HCT116 (cell line): ENCODE data around the gene MS4A4E. TPM values are rescaled to one million over a fixed set of nuclear protein-coding genes. Genes with fewer than 3 reads are reported as not detected.

Experiments
- ATAC-seq: fragments of 200-7000 bp; cut with Tn5 transposase; 2 replicates; pipeline ENCODE4 v1.9.1; 2020; ENCODE audit warnings: mild to moderate bottlenecking, moderate library complexity
- BruUV-seq: library from RNA; stranded (reverse); fragments of 400-500 nt; replicated peaks from 2 replicates; lab custom pipeline; 2021; lab: Mats Ljungman, UMichigan
- CTCF ChIA-PET: fragments of 300-600 bp; sonication (Branson Sonifier 250); formaldehyde crosslinking; loops from one replicate; lab custom pipeline; 2021; ENCODE audit warnings: antibody characterized with exemption; lab: Charles Lee
- POLR2A ChIA-PET: fragments of 300-600, 350-600 bp; sonication (Branson Sonifier 250); formaldehyde crosslinking; loops from one replicate; lab custom pipeline; 2021; ENCODE audit warnings: antibody characterized with exemption; lab: Charles Lee
- RAD21 ChIA-PET, 2 experiments: fragments of 300-600 bp; sonication (Branson Sonifier 250); formaldehyde crosslinking; loops; one replicate each; lab custom pipeline; 2023; ENCODE audit warnings: low total read pairs in 2 of 2; ENCODE audit not compliant: uncharacterized antibody in 2 of 2, unreplicated experiment in 2 of 2, low non-redundant PET in 1 of 2; lab: Charles Lee
- DNase-seq: peaks from one replicate; pipeline ENCODE4 v3.0.0-alpha.2; 2010; ENCODE audit warnings: low read depth, low spot score
- H2AFZ ChIP-seq: fragments of 200-600 bp; shearing (Covaris generic), sonication (generic); 2 replicates; pipeline ENCODE4 v1.6.1; 2017; ENCODE audit warnings: low read depth, mixed run types, mixed read lengths, antibody characterized with exemption, low read length; ENCODE audit not compliant: poor library complexity, severe bottlenecking
- H3K27ac ChIP-seq: 2 replicates; pipeline ENCODE4 v1.5.1; 2012; ENCODE audit warnings: low read depth, low read length
- H3K27me3 ChIP-seq: fragments of 200-600 bp; sonication (generic); 2 replicates; pipeline ENCODE4 v1.6.1; 2016; ENCODE audit warnings: mixed run types, low read length, mixed read lengths; ENCODE audit not compliant: insufficient read depth
- H3K36me3 ChIP-seq, 2 experiments: fragments of 200-500 bp in 1 of 2; fragments of 200-600 bp in 1 of 2; sonication (Bioruptor generic) in 1 of 2; sonication (generic) in 1 of 2; 2 replicates each; pipeline versions ENCODE4 v1.5.1 to v1.6.1; 2014 to 2016; ENCODE audit warnings: low read length in 2 of 2, inconsistent platforms in 1 of 2, mixed read lengths in 1 of 2, mixed run types in 1 of 2; ENCODE audit not compliant: insufficient read depth in 2 of 2, control insufficient read depth in 1 of 2
- H3K4me1 ChIP-seq, 2 experiments: fragments of 200-600 bp in 1 of 2; sonication (generic) in 1 of 2; 2 replicates each; pipeline versions ENCODE4 v1.5.1 to v1.6.1; 2012 to 2017; ENCODE audit warnings: low read length in 2 of 2, inconsistent platforms in 1 of 2, mild to moderate bottlenecking in 1 of 2, mixed read lengths in 1 of 2, mixed run types in 1 of 2, moderate library complexity in 1 of 2; ENCODE audit not compliant: insufficient read depth in 2 of 2, control insufficient read depth in 1 of 2
- H3K4me2 ChIP-seq: fragments of 200-600 bp; sonication (generic); 2 replicates; pipeline ENCODE4 v1.6.1; 2017; ENCODE audit warnings: mixed run types, low read length, mixed read lengths
- H3K4me3 ChIP-seq, 2 experiments: fragments of 200-600 bp in 1 of 2; sonication (generic) in 1 of 2; replicated peaks in 1 of 2; 2 replicates each; pipeline ENCODE4 v1.5.1; 2011 to 2016; ENCODE audit warnings: low read length in 2 of 2, control low read depth in 1 of 2, low read depth in 1 of 2, mild to moderate bottlenecking in 1 of 2, mixed read lengths in 1 of 2, mixed run types in 1 of 2
- H3K79me2 ChIP-seq: fragments of 200-600 bp; sonication (generic); 2 replicates; pipeline ENCODE4 v1.6.1; 2017; ENCODE audit warnings: mild to moderate bottlenecking, mixed run types, low read length, moderate library complexity, mixed read lengths; ENCODE audit not compliant: insufficient read depth
- H3K9ac ChIP-seq: fragments of 200-600 bp; sonication (generic); 2 replicates; pipeline ENCODE4 v1.6.1; 2016; ENCODE audit warnings: low read length, mixed read lengths
- H3K9me2 ChIP-seq: fragments of 200-600 bp; sonication (generic), shearing (Covaris generic); 2 replicates; pipeline ENCODE4 v1.6.1; 2017; ENCODE audit warnings: mixed run types, mild to moderate bottlenecking, moderate library complexity; ENCODE audit not compliant: insufficient read depth
- H3K9me3 ChIP-seq, 2 experiments: fragments of 200-500 bp in 1 of 2; fragments of 200-600 bp in 1 of 2; sonication (Bioruptor generic) in 1 of 2; sonication (generic) in 1 of 2; 2 replicates each; pipeline ENCODE4 v1.6.1; 2014 to 2017; ENCODE audit warnings: low read length in 2 of 2, mixed read lengths in 2 of 2, inconsistent platforms in 1 of 2, low read depth in 1 of 2, mild to moderate bottlenecking in 1 of 2, mixed run types in 1 of 2, moderate library complexity in 1 of 2; ENCODE audit not compliant: control insufficient read depth in 1 of 2, insufficient read depth in 1 of 2
- H4K20me1 ChIP-seq: fragments of 200-600 bp; sonication (generic), shearing (Covaris generic); 2 replicates; pipeline ENCODE4 v1.6.1; 2017; ENCODE audit warnings: mixed run types, mild to moderate bottlenecking, moderate library complexity; ENCODE audit not compliant: insufficient read depth
- CBX3 ChIP-seq: IDR thresholded peaks from 2 replicates; pipeline ENCODE4 v1.6.1; 2012; ENCODE audit warnings: low read depth
- CEBPB ChIP-seq: IDR thresholded peaks from 2 replicates; pipeline ENCODE4 v1.6.1; 2012; ENCODE audit warnings: low read depth
- EGR1 ChIP-seq: IDR thresholded peaks from 2 replicates; pipeline ENCODE4 v1.6.1; 2012; ENCODE audit warnings: low read depth
- ELF1 ChIP-seq: IDR thresholded peaks from 2 replicates; pipeline ENCODE4 v1.6.1; 2012; ENCODE audit warnings: low read depth, borderline replicate concordance
- EZH2phosphoT487 ChIP-seq: fragments of 200-600 bp; IDR thresholded peaks from 2 replicates; pipeline ENCODE4 v1.6.1; 2018; ENCODE audit warnings: antibody characterized with exemption, borderline replicate concordance
- FOSL1 ChIP-seq: IDR thresholded peaks from 2 replicates; pipeline ENCODE4 v1.6.1; 2012; ENCODE audit warnings: low read depth
- POLR2A ChIP-seq: IDR thresholded peaks from 2 replicates; pipeline ENCODE4 v1.7.0; 2011; ENCODE audit warnings: borderline replicate concordance; ENCODE audit not compliant: insufficient read depth, insufficient read length; ENCODE audit errors: extremely low read depth
- RAD21 ChIP-seq: IDR thresholded peaks from 2 replicates; pipeline ENCODE4 v1.6.1; 2012; ENCODE audit warnings: low read depth, mild to moderate bottlenecking
- SIN3A ChIP-seq: IDR thresholded peaks from 2 replicates; pipeline ENCODE4 v1.6.1; 2012; ENCODE audit warnings: low read depth
- SRF ChIP-seq: IDR thresholded peaks from 2 replicates; pipeline ENCODE4 v1.6.1; 2012; ENCODE audit warnings: low read depth
- TCF7L2 ChIP-seq: IDR thresholded peaks from 2 replicates; pipeline ENCODE4 v1.7.0; 2011; ENCODE audit warnings: borderline replicate concordance, inconsistent platforms; ENCODE audit not compliant: insufficient read depth, insufficient read length; ENCODE audit errors: extremely low read depth
- ZFX ChIP-seq: fragments of 450-650 bp; IDR thresholded peaks from 2 replicates; pipeline ENCODE4 v1.6.1; 2017
- ZNF274 ChIP-seq: fragments of 200-500 bp; sonication (Bioruptor generic); IDR thresholded peaks from 2 replicates; pipeline ENCODE4 v1.6.1; 2014; ENCODE audit warnings: mild to moderate bottlenecking, low read depth, low read length, inconsistent platforms
- intact Hi-C: fragments of 100-400 bp; cut with micrococcal nuclease; formaldehyde crosslinking; loops from 2 replicates; pipeline ENCODE4 v1.10.0; 2022
- total RNA-seq: library from RNA; stranded (reverse); gene quantifications from one replicate; pipeline ENCODE4 v1.2.1, GENCODE V29; 2021; ENCODE audit not compliant: unreplicated experiment
- TF ChIP-seq, protein P1 (sequence below), 3 experiments: fragments of 200-600 bp in 1 of 3; sonication (generic) in 1 of 3; IDR thresholded peaks in 2 of 3; conservative IDR thresholded peaks in 1 of 3; 2 replicates each; pipeline ENCODE4 v1.5.1; 2012 to 2017; ENCODE audit warnings: low read depth in 2 of 3, low read length in 2 of 3, antibody characterized with exemption in 1 of 3, borderline replicate concordance in 1 of 3, control low read depth in 1 of 3, mild to moderate bottlenecking in 1 of 3, mixed read lengths in 1 of 3, mixed run types in 1 of 3, moderate library complexity in 1 of 3; ENCODE audit not compliant: insufficient read depth in 1 of 3
- TF ChIP-seq, protein P2 (sequence below): IDR thresholded peaks from 2 replicates; pipeline ENCODE4 v1.6.1; 2012
- TF ChIP-seq, protein P3 (sequence below): IDR thresholded peaks from 2 replicates; pipeline ENCODE4 v1.6.1; 2011; ENCODE audit warnings: mild to moderate bottlenecking, low read length, moderate library complexity; ENCODE audit not compliant: insufficient replicate concordance; ENCODE audit errors: extremely low read depth
- TF ChIP-seq, protein P4 (sequence below): IDR thresholded peaks from 2 replicates; pipeline ENCODE4 v1.6.1; 2012

The MS4A4E gene
- total RNA-seq, 1 experiment from 2014 or later, result not detected

DNA sequence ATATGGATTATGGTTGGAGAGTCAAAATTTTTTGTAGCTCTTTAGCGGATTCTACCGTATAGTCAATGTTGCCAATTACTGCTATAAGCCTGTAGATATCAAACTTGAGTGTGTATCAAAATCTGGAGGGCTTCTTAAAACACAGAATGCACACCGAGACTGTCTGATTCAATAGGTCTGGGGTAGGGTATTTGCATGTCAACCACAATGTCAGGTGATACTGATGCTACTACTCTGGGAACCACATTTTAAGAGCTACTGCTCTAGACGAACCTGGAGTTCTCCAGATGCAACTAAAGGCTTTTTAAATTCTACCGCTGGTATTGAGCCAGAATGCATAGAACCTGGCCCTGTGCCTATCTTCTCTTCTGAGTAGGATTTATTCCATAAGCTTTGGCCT is 21.7 kb upstream of the MS4A4E start:
- Histone ChIP-seq H3K36me3 (no peaks in the 10 kb centered on the region), H4K20me1 (no peaks in the 10 kb centered on the region), H3K9me2 (no peaks in the 10 kb centered on the region), H3K27me3 (no peaks in the 10 kb centered on the region), H3K79me2 (no peaks in the 10 kb centered on the region), H3K27ac (no peak overlapping the region), H3K4me3 (no peak overlapping the region), H3K4me1 (no peaks in the 10 kb centered on the region), H3K9me3 (no peaks in the 10 kb centered on the region), H3K4me2 (no peak overlapping the region), H2AFZ (no peak overlapping the region), H3K9ac (no peak overlapping the region)
- intact Hi-C loops, result loop anchor here (1.0 to 5.0 kb wide), 4 partner anchors 222 to 493 kb away; partner anchors contain the start of gene MS4A15
- no peak for ATAC-seq
- ChIA-PET POLR2A (no interaction called here), CTCF (interaction anchor here (1.2 to 2.8 kb wide), 8 partner anchors 13 to 498 kb away, joined by 3 to 17 read pairs (median 6); partner anchors contain the start of gene MS4A15), RAD21 (interaction anchor here in 1 of 2 experiments (0.8 kb wide), 1 partner anchor 495 kb away, joined by 3 read pairs; no protein-coding TSS in a partner anchor)
- no TSS peak for BruUV-seq
- DNase-seq, result no peak
- TF ChIP-seq ZFX (no peak), FOSL1 (no peak), SRF (no peak), EGR1 (no peak), ELF1 (no peak), SIN3A (no peak), CBX3 (no peak)

DNA sequence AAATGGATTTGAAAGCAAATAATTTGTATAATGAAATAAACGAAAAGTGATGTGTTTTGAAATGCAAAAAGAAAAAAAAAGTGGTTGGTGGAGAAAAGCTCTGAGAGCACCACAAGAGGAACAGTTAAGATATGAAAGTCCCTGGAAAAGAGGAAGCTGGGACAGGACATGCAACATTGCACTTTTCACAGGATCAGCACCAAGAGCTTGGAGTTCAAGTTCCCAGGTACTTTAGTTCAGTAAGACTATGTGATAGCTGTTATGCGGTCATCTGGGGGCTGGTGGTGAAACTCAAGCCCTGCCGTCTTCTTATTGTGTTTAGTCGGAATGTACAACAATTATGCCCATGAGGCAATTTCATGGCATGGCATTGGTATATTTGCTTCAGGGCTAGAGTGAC is 20.5 kb upstream of the MS4A4E start:
- CTCF ChIA-PET, result interaction anchor here (1.1 to 2.8 kb wide), 2 partner anchors 71 to 500 kb away, joined by 3 to 17 read pairs; no protein-coding TSS in a partner anchor
- Histone ChIP-seq H3K79me2 (no peaks in the 10 kb centered on the region), H3K4me2 (no peak overlapping the region), H3K9ac (no peak overlapping the region), H3K9me3 (no peaks in the 10 kb centered on the region), H3K4me3 (no peak overlapping the region), H3K9me2 (no peaks in the 10 kb centered on the region), H2AFZ (no peak overlapping the region), H3K27me3 (no peaks in the 10 kb centered on the region), H4K20me1 (no peaks in the 10 kb centered on the region), H3K4me1 (no peaks in the 10 kb centered on the region), H3K27ac (no peak overlapping the region), H3K36me3 (no peaks in the 10 kb centered on the region)
- intact Hi-C loops, result no loop called here
- DNase-seq (no peak), ATAC-seq (no peak)
- POLR2A ChIA-PET, result no interaction called here
- RAD21 ChIA-PET, result no interaction called here
- BruUV-seq, result no TSS peak
- TF ChIP-seq RAD21 (no peak), ZNF274 (no peak), CEBPB (no peak), FOSL1 (no peak), TCF7L2 (no peak), POLR2A (no peak), SIN3A (no peak), ELF1 (no peak), EZH2phosphoT487 (no peak)
- TF ChIP-seq, protein P1, sequence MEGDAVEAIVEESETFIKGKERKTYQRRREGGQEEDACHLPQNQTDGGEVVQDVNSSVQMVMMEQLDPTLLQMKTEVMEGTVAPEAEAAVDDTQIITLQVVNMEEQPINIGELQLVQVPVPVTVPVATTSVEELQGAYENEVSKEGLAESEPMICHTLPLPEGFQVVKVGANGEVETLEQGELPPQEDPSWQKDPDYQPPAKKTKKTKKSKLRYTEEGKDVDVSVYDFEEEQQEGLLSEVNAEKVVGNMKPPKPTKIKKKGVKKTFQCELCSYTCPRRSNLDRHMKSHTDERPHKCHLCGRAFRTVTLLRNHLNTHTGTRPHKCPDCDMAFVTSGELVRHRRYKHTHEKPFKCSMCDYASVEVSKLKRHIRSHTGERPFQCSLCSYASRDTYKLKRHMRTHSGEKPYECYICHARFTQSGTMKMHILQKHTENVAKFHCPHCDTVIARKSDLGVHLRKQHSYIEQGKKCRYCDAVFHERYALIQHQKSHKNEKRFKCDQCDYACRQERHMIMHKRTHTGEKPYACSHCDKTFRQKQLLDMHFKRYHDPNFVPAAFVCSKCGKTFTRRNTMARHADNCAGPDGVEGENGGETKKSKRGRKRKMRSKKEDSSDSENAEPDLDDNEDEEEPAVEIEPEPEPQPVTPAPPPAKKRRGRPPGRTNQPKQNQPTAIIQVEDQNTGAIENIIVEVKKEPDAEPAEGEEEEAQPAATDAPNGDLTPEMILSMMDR (IDR thresholded peaks at IDR 0.05 in 2 of 3, conservative IDR thresholded peaks at IDR 0.05 in 1 of 3; ENCODE audit: borderline replicate concordance in 1 of 3, insufficient read depth in 1 of 3, low read depth in 2 of 3, low read length in 2 of 3), result no peak
- TF ChIP-seq, protein P2, sequence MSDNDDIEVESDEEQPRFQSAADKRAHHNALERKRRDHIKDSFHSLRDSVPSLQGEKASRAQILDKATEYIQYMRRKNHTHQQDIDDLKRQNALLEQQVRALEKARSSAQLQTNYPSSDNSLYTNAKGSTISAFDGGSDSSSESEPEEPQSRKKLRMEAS, result no peak
- TF ChIP-seq, protein P3, sequence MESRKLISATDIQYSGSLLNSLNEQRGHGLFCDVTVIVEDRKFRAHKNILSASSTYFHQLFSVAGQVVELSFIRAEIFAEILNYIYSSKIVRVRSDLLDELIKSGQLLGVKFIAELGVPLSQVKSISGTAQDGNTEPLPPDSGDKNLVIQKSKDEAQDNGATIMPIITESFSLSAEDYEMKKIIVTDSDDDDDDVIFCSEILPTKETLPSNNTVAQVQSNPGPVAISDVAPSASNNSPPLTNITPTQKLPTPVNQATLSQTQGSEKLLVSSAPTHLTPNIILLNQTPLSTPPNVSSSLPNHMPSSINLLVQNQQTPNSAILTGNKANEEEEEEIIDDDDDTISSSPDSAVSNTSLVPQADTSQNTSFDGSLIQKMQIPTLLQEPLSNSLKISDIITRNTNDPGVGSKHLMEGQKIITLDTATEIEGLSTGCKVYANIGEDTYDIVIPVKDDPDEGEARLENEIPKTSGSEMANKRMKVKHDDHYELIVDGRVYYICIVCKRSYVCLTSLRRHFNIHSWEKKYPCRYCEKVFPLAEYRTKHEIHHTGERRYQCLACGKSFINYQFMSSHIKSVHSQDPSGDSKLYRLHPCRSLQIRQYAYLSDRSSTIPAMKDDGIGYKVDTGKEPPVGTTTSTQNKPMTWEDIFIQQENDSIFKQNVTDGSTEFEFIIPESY, result no peak
- TF ChIP-seq, protein P4, sequence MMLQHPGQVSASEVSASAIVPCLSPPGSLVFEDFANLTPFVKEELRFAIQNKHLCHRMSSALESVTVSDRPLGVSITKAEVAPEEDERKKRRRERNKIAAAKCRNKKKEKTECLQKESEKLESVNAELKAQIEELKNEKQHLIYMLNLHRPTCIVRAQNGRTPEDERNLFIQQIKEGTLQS, result no peak
